B cell (primary cell): ENCODE results near the gene CFAP77. TPM values are rescaled to one million over a fixed set of nuclear protein-coding genes. Genes with fewer than 3 reads are reported as not detected.

Experiments used
- ATAC-seq: fragments of 200-7000 bp; cut with Tn5 transposase; one replicate; pipeline ENCODE4 v1.10.0; 2021; ENCODE audit warnings: low read depth, mild to moderate bottlenecking, moderate number of reproducible peaks, moderate library complexity
- CTCF ChIA-PET: fragments of 350-600 bp; sonication (Branson Sonifier 250); formaldehyde crosslinking; loops from one replicate; lab custom pipeline; 2021; ENCODE audit warnings: antibody characterized with exemption, inconsistent platforms; lab: Charles Lee
- POLR2A ChIA-PET: fragments of 350-600 bp; sonication (Branson Sonifier 250); formaldehyde crosslinking; loops from one replicate; lab custom pipeline; 2021; ENCODE audit warnings: antibody characterized with exemption; lab: Charles Lee
- DNase-seq: peaks from one replicate; pipeline ENCODE4 v3.0.0; 2013
- H2AFZ ChIP-seq: 2 replicates; pipeline ENCODE4 v1.6.1; 2012; ENCODE audit warnings: mild to moderate bottlenecking, low read depth, low read length; ENCODE audit not compliant: insufficient read depth, poor library complexity, severe bottlenecking
- H3K27ac ChIP-seq, 2 donors: 1 replicate in 1 of 2; 2 replicates in 1 of 2; pipeline ENCODE4 v1.5.1; 2012 to 2013; ENCODE audit warnings: low read length in 2 of 2, mild to moderate bottlenecking in 2 of 2, moderate library complexity in 1 of 2
- H3K27me3 ChIP-seq, 4 experiments: fragments of 200-600 bp in 1 of 4; sonication (generic) in 1 of 4; replicated peaks in 1 of 4; 1 replicate in 2 of 4; 2 replicates in 2 of 4; pipeline versions ENCODE4 v1.6.1 to v1.7.0; 2013 to 2016; ENCODE audit warnings: low read length in 3 of 4, mild to moderate bottlenecking in 2 of 4, mixed read lengths in 1 of 4, moderate library complexity in 1 of 4; ENCODE audit not compliant: insufficient read depth in 4 of 4, control insufficient read depth in 3 of 4; ENCODE audit errors: control extremely low read depth in 1 of 4
- H3K36me3 ChIP-seq, 2 experiments: replicated peaks in 1 of 2; 1 replicate in 1 of 2; 2 replicates in 1 of 2; pipeline versions ENCODE4 v1.6.1 to v1.7.1; 2013; ENCODE audit warnings: low read length in 1 of 2; ENCODE audit not compliant: insufficient read depth in 2 of 2, control insufficient read depth in 1 of 2; ENCODE audit errors: control extremely low read depth in 1 of 2, extremely low read depth in 1 of 2
- H3K4me1 ChIP-seq, 2 donors: fragments of 200-600 bp in 1 of 2; sonication (generic) in 1 of 2; 1 replicate in 1 of 2; 2 replicates in 1 of 2; pipeline versions ENCODE4 v1.5.1 to v1.6.1; 2013 to 2017; ENCODE audit warnings: low read length in 2 of 2; ENCODE audit not compliant: control insufficient read depth in 2 of 2, insufficient read depth in 2 of 2
- H3K4me2 ChIP-seq: replicated peaks from 2 replicates; pipeline ENCODE3; 2012; ENCODE audit warnings: mild to moderate bottlenecking, low read depth, low read length; ENCODE audit not compliant: poor library complexity, severe bottlenecking
- H3K4me3 ChIP-seq, 5 experiments: fragments of 200-600 bp in 1 of 5; sonication (generic) in 1 of 5; 1 replicate in 3 of 5; 2 replicates in 2 of 5; pipeline versions ENCODE4 v1.5.1 to v1.7.0; 2011 to 2016; ENCODE audit warnings: low read length in 4 of 5, mild to moderate bottlenecking in 4 of 5, low read depth in 2 of 5, control low read depth in 1 of 5, moderate library complexity in 1 of 5; ENCODE audit not compliant: insufficient read depth in 1 of 5; ENCODE audit errors: control extremely low read depth in 1 of 5, extremely low read depth in 1 of 5
- H3K79me2 ChIP-seq: fragments of 200-600 bp; sonication (generic); one replicate; pipeline ENCODE4 v1.6.0; 2016; ENCODE audit warnings: low read length; ENCODE audit not compliant: control insufficient read depth, insufficient read depth
- H3K9ac ChIP-seq: fragments of 200-600 bp; sonication (generic); 2 replicates; pipeline ENCODE4 v1.6.1; 2017; ENCODE audit warnings: mild to moderate bottlenecking, low read length, moderate library complexity
- H3K9me3 ChIP-seq, 3 donors: one replicate each; pipeline versions ENCODE4 v1.6.1 to v1.7.1; 2013; ENCODE audit warnings: low read length in 2 of 3; ENCODE audit not compliant: control insufficient read depth in 2 of 3, insufficient read depth in 1 of 3; ENCODE audit errors: control extremely low read depth in 1 of 3
- H4K20me1 ChIP-seq: 2 replicates; pipeline ENCODE4 v1.6.0; 2012; ENCODE audit warnings: mild to moderate bottlenecking, low read length; ENCODE audit not compliant: insufficient read depth, control insufficient read depth, poor library complexity, severe bottlenecking
- H3K27ac Mint-ChIP-seq: one replicate; pipeline ENCODE4 v1.8.0; 2021; ENCODE audit warnings: mixed read lengths
- H3K27me3 Mint-ChIP-seq: one replicate; pipeline ENCODE4 v1.8.0; 2021; ENCODE audit warnings: mixed read lengths
- H3K4me1 Mint-ChIP-seq: one replicate; pipeline ENCODE4 v1.8.0; 2021; ENCODE audit warnings: mixed read lengths
- H3K4me3 Mint-ChIP-seq: one replicate; pipeline ENCODE4 v1.8.0; 2021; ENCODE audit warnings: mixed read lengths
- H3K9me3 Mint-ChIP-seq: one replicate; pipeline ENCODE4 v1.8.0; 2022; ENCODE audit warnings: mixed read lengths; ENCODE audit not compliant: insufficient read depth
- CTCF ChIP-seq: fragments of 200-600 bp; IDR thresholded peaks from one replicate; pipeline ENCODE4 v1.8.0; 2022; ENCODE audit warnings: antibody characterized with exemption, mild to moderate bottlenecking
- EZH2 ChIP-seq: IDR thresholded peaks from 2 replicates; pipeline ENCODE4 v1.6.1; 2012; ENCODE audit warnings: borderline replicate concordance, low read depth, mild to moderate bottlenecking, moderate library complexity, low read length; ENCODE audit not compliant: insufficient read depth, poor library complexity, severe bottlenecking
- WGBS: methylation state at CpG from one replicate; pipeline ENCODE4 v1.1.5; 2013; ENCODE audit warnings: missing lambda C conversion rate; ENCODE audit not compliant: insufficient coverage; 5-methylcytosine and 5-hydroxymethylcytosine counted together
- intact Hi-C: fragments of 100-400 bp; cut with micrococcal nuclease; formaldehyde crosslinking; loops from one replicate; pipeline ENCODE4 v1.10.0; 2022
- polyA plus RNA-seq: library from polyadenylated mRNA; depleted of rRNA; stranded (reverse); fragments of >200 nt; gene quantifications from 2 replicates; pipeline ENCODE4 v1.2.3, GENCODE V29; 2012
- total RNA-seq, 2 donors: library from RNA; stranded (reverse); fragments of 120-200 nt in 1 of 2; gene quantifications; 1 replicate in 1 of 2; 2 replicates in 1 of 2; pipeline versions ENCODE4 v1.2.3 to v1.2.4, GENCODE V29; 2013 to 2022

The CFAP77 gene
- total and polyA plus RNA-seq, 2 donors (not counting 1 experiment from before 2014, with no cell fraction given): not detected

- H3K4me3 ChIP-seq: no peak overlapping the region
- no peak for ATAC-seq
- H3K4me1 ChIP-seq: no peaks in the 10 kb centered on the region
- CTCF ChIA-PET: no interaction called here
- H3K79me2 ChIP-seq: no peaks in the 10 kb centered on the region
- Mint-ChIP-seq H3K4me1 (no peaks in the 10 kb centered on the region), H3K27ac (no peak overlapping the region), H3K27me3 (peaks cover 18% of the 10 kb centered on the region), H3K4me3 (no peak overlapping the region), H3K9me3 (peaks cover 5% of the 10 kb centered on the region)
- intact Hi-C loops: no loop called here
- no peak for TF ChIP-seq CTCF
- no peak for TF ChIP-seq EZH2
- H3K9ac ChIP-seq: no peak overlapping the region
- no peak for DNase-seq
- 77% methylated on average over 20 of the region's 25 CpGs for WGBS
- no peaks in the 10 kb centered on the region for H4K20me1 ChIP-seq
- H3K27ac ChIP-seq: no peak overlapping the region
- H3K36me3 ChIP-seq: no peaks in the 10 kb centered on the region
- peaks cover 0 to 9% (median 4%) of the 10 kb centered on the region in 3 donors for H3K9me3 ChIP-seq
- no peak overlapping the region for H3K4me2 ChIP-seq
- peaks cover 0 to 14% (median 1%) of the 10 kb centered on the region in 4 experiments for H3K27me3 ChIP-seq
- no peak overlapping the region for H2AFZ ChIP-seq
- POLR2A ChIA-PET: interaction anchor here (0.8 kb wide), 1 partner anchor 473 kb away, joined by 6 read pairs; no protein-coding TSS in a partner anchor
Measured at GRCh38 chr9:132531710-132532570, 121.9 kb downstream of the CFAP77 start.

GRCh38 chr9:132534832-132535231 is 124.8 kb downstream of the CFAP77 start:
- POLR2A ChIA-PET: no interaction called here
- WGBS: 90% methylated on average over 2 of the region's 2 CpGs
- H3K9me3 Mint-ChIP-seq: peaks cover 5% of the 10 kb centered on the region

More at GRCh38 chr9:132534832-132535231, 124.8 kb downstream of the CFAP77 start:
- H3K27ac ChIP-seq: no peak overlapping the region
- CTCF ChIA-PET: no interaction called here
- no peak overlapping the region for H3K4me2 ChIP-seq
- H3K4me3 ChIP-seq: no peak overlapping the region
- H3K4me1 ChIP-seq: no peaks in the 10 kb centered on the region
- Mint-ChIP-seq H3K4me3 (no peak overlapping the region), H3K27me3 (peaks cover 27% of the 10 kb centered on the region), H3K4me1 (no peaks in the 10 kb centered on the region), H3K27ac (no peak overlapping the region)
- DNase-seq (no peak), ATAC-seq (no peak)
- TF ChIP-seq CTCF: no peak
- TF ChIP-seq EZH2: no peak
- intact Hi-C loops: no loop called here
- H3K36me3 ChIP-seq: no peaks in the 10 kb centered on the region
- peaks cover 0 to 14% (median 1%) of the 10 kb centered on the region in 4 experiments for H3K27me3 ChIP-seq
- H3K79me2 ChIP-seq: no peaks in the 10 kb centered on the region
- peaks cover 0 to 12% (median 4%) of the 10 kb centered on the region in 3 donors for H3K9me3 ChIP-seq
- no peak overlapping the region for H3K9ac ChIP-seq
- no peaks in the 10 kb centered on the region for H4K20me1 ChIP-seq
- no peak overlapping the region for H2AFZ ChIP-seq
